H1 (cell line): ENCODE measurements around the gene TMC3. TPM values are rescaled to one million over a fixed set of nuclear protein-coding genes. Genes with fewer than 3 reads are reported as not detected.

Experiments used
- CTCF ChIA-PET: fragments of 300-600 bp; sonication (Branson Sonifier 250); formaldehyde crosslinking; loops from one replicate; lab custom pipeline; 2021; ENCODE audit not compliant: partially characterized antibody; lab: Charles Lee
- POLR2A ChIA-PET: fragments of 300-600 bp; sonication (Branson Sonifier 250); formaldehyde crosslinking; loops from one replicate; lab custom pipeline; 2021; ENCODE audit warnings: inconsistent platforms; ENCODE audit not compliant: partially characterized antibody; lab: Charles Lee
- DNase-seq, 2 experiments: peaks; one replicate each; pipeline versions ENCODE4 v3.0.0 to v3.0.0-alpha.2; 2010 to 2022; ENCODE audit warnings: low spot score in 2 of 2, low read depth in 1 of 2, mixed read lengths in 1 of 2
- FAIRE-seq: peaks from 2 replicates; lab custom pipeline; 2011; peaks lifted over from hg19 to GRCh38; lab: Jason Lieb, UNC
- H2AFZ ChIP-seq: 2 replicates; pipeline ENCODE4 v1.8.1; 2012; ENCODE audit warnings: low read length, inconsistent platforms
- H2AK5ac ChIP-seq: 2 replicates; pipeline ENCODE4 v1.6.1; 2013; ENCODE audit warnings: low read depth, low read length
- H2BK120ac ChIP-seq: replicated peaks from 2 replicates; pipeline ENCODE3; 2013; ENCODE audit warnings: low read depth, low read length, inconsistent platforms
- H2BK12ac ChIP-seq: 2 replicates; pipeline ENCODE4 v1.6.1; 2013; ENCODE audit warnings: low read depth, low read length
- H2BK15ac ChIP-seq: 2 replicates; pipeline ENCODE4 v1.6.1; 2013; ENCODE audit warnings: low read length
- H2BK20ac ChIP-seq: 2 replicates; pipeline ENCODE4 v1.6.1; 2013; ENCODE audit warnings: low read length
- H2BK5ac ChIP-seq: 2 replicates; pipeline ENCODE4 v1.6.1; 2013; ENCODE audit warnings: low read depth, low read length
- H3K14ac ChIP-seq: 2 replicates; pipeline ENCODE4 v1.6.1; 2013; ENCODE audit warnings: inconsistent platforms; ENCODE audit not compliant: insufficient read length
- H3K18ac ChIP-seq: 2 replicates; pipeline ENCODE4 v1.6.1; 2013; ENCODE audit warnings: low read length; ENCODE audit errors: extremely low read depth
- H3K23ac ChIP-seq: 2 replicates; pipeline ENCODE4 v1.6.1; 2013; ENCODE audit warnings: inconsistent platforms; ENCODE audit not compliant: insufficient read length
- H3K23me2 ChIP-seq: 2 replicates; pipeline ENCODE4 v1.6.1; 2013; ENCODE audit warnings: low read depth, low read length
- H3K27ac ChIP-seq: 2 replicates; pipeline ENCODE4 v1.6.1; 2011; ENCODE audit warnings: low read depth, low read length, inconsistent platforms
- H3K27me3 ChIP-seq, 4 experiments: replicated peaks in 1 of 4; 1 replicate in 1 of 4; 2 replicates in 3 of 4; pipeline versions ENCODE4 v1.6.1 to v1.8.1; 2011 to 2013; ENCODE audit warnings: low read length in 3 of 4, mild to moderate bottlenecking in 3 of 4, inconsistent platforms in 2 of 4, mixed read lengths in 2 of 4, moderate library complexity in 1 of 4; ENCODE audit not compliant: control insufficient read depth in 3 of 4, insufficient read depth in 3 of 4; ENCODE audit errors: extremely low read depth in 1 of 4
- H3K36me3 ChIP-seq, 4 experiments: 2 replicates each; pipeline versions ENCODE4 v1.6.1 to v1.8.1; 2011 to 2013; ENCODE audit warnings: mild to moderate bottlenecking in 4 of 4, low read length in 3 of 4, moderate library complexity in 2 of 4, control low read depth in 1 of 4, inconsistent platforms in 1 of 4; ENCODE audit not compliant: insufficient read depth in 4 of 4, control insufficient read depth in 2 of 4
- H3K4ac ChIP-seq: replicated peaks from 2 replicates; pipeline ENCODE3; 2013; ENCODE audit warnings: low read length, low read depth, mixed read lengths, inconsistent platforms; ENCODE audit not compliant: insufficient read length
- H3K4me1 ChIP-seq, 4 experiments: replicated peaks in 1 of 4; 1 replicate in 1 of 4; 2 replicates in 3 of 4; pipeline versions ENCODE4 v1.6.1 to v1.8.1; 2011 to 2013; ENCODE audit warnings: low read length in 3 of 4, inconsistent platforms in 2 of 4, mixed read lengths in 1 of 4; ENCODE audit not compliant: insufficient read depth in 4 of 4, control insufficient read depth in 3 of 4
- H3K4me2 ChIP-seq, 2 experiments: 2 replicates each; pipeline versions ENCODE4 v1.6.1 to v1.8.1; 2011 to 2013; ENCODE audit warnings: low read depth in 2 of 2, low read length in 2 of 2, control low read depth in 1 of 2, inconsistent platforms in 1 of 2, mild to moderate bottlenecking in 1 of 2; ENCODE audit not compliant: insufficient read depth in 1 of 2
- H3K4me3 ChIP-seq, 4 experiments: fragments of 200-600, 300-600 bp in 1 of 4; sonication (generic), shearing (Covaris generic), sonication (Bioruptor Twin) in 1 of 4; 2 replicates each; pipeline versions ENCODE4 v1.5.1 to v1.8.1; 2011 to 2016; ENCODE audit warnings: low read length in 4 of 4, low read depth in 3 of 4, control low read depth in 2 of 4, inconsistent platforms in 2 of 4, mild to moderate bottlenecking in 2 of 4, mixed read lengths in 1 of 4, moderate library complexity in 1 of 4; ENCODE audit not compliant: insufficient read depth in 2 of 4; ENCODE audit errors: extremely low read depth in 1 of 4
- H3K56ac ChIP-seq: replicated peaks from 2 replicates; pipeline ENCODE3; 2013; ENCODE audit warnings: low read depth, mild to moderate bottlenecking, mixed read lengths, low read length, inconsistent platforms; ENCODE audit not compliant: insufficient read length
- H3K79me1 ChIP-seq: 2 replicates; pipeline ENCODE4 v1.6.1; 2013; ENCODE audit warnings: low read depth, low read length, control low read depth
- H3K79me2 ChIP-seq, 2 experiments: 2 replicates each; pipeline versions ENCODE4 v1.6.1 to v1.8.1; 2012 to 2013; ENCODE audit warnings: low read length in 2 of 2, mild to moderate bottlenecking in 2 of 2, inconsistent platforms in 1 of 2; ENCODE audit not compliant: insufficient read depth in 2 of 2, control insufficient read depth in 1 of 2
- H3K9ac ChIP-seq, 4 experiments: replicated peaks in 1 of 4; 1 replicate in 1 of 4; 2 replicates in 3 of 4; pipeline versions ENCODE4 v1.6.1 to v1.8.1; 2011 to 2013; ENCODE audit warnings: low read depth in 3 of 4, low read length in 3 of 4, control low read depth in 2 of 4, mild to moderate bottlenecking in 2 of 4, moderate library complexity in 2 of 4, inconsistent platforms in 1 of 4; ENCODE audit errors: extremely low read depth in 1 of 4
- H3K9me3 ChIP-seq, 2 experiments: 2 replicates each; pipeline versions ENCODE4 v1.6.1 to v1.8.1; 2012 to 2013; ENCODE audit warnings: mild to moderate bottlenecking in 2 of 2, moderate library complexity in 2 of 2, control low read depth in 1 of 2, inconsistent platforms in 1 of 2, low read depth in 1 of 2, low read length in 1 of 2, mixed read lengths in 1 of 2; ENCODE audit not compliant: insufficient read depth in 2 of 2
- H4K20me1 ChIP-seq, 2 experiments: replicated peaks in 1 of 2; 2 replicates each; pipeline versions ENCODE3 to v1.8.1; 2011 to 2013; ENCODE audit warnings: inconsistent platforms in 2 of 2, low read length in 2 of 2, mild to moderate bottlenecking in 1 of 2; ENCODE audit not compliant: insufficient read depth in 2 of 2, control insufficient read depth in 1 of 2
- H4K5ac ChIP-seq: 2 replicates; pipeline ENCODE4 v1.6.1; 2013; ENCODE audit warnings: low read length, low read depth, mixed read lengths, inconsistent platforms; ENCODE audit not compliant: insufficient read length
- H4K8ac ChIP-seq: 2 replicates; pipeline ENCODE4 v1.8.0; 2013; ENCODE audit warnings: mild to moderate bottlenecking, moderate library complexity, low read length, inconsistent platforms; ENCODE audit not compliant: insufficient read depth; ENCODE audit errors: extremely low read depth
- H4K91ac ChIP-seq: replicated peaks from 2 replicates; pipeline ENCODE3; 2013; ENCODE audit warnings: low read length, mixed read lengths, inconsistent platforms; ENCODE audit not compliant: insufficient read length
- ASH2L ChIP-seq: fragments of 200-600, 300-600 bp; sonication (generic); IDR thresholded peaks from one replicate; pipeline ENCODE4 v1.7.1; 2017; ENCODE audit warnings: low read length
- NRF1 ChIP-seq: IDR thresholded peaks from 2 replicates; pipeline ENCODE4 v1.6.1; 2011; ENCODE audit warnings: mild to moderate bottlenecking, low read depth, low read length, improper control_type of control experiment
- RAD21 ChIP-seq, 2 experiments: IDR thresholded peaks in 1 of 2; conservative IDR thresholded peaks in 1 of 2; 2 replicates each; pipeline ENCODE4 v1.6.1; 2011; ENCODE audit warnings: low read depth in 2 of 2, low read length in 2 of 2, improper control_type of control experiment in 1 of 2, inconsistent platforms in 1 of 2, mild to moderate bottlenecking in 1 of 2, moderate library complexity in 1 of 2
- RXRA ChIP-seq: IDR thresholded peaks from 2 replicates; pipeline ENCODE4 v1.6.1; 2011; ENCODE audit warnings: low read depth, mild to moderate bottlenecking, low read length, moderate library complexity; ENCODE audit not compliant: insufficient read depth
- ZNF274 ChIP-seq: IDR thresholded peaks from 2 replicates; pipeline ENCODE4 v1.7.0; 2012; ENCODE audit warnings: low read length, borderline replicate concordance; ENCODE audit errors: extremely low read depth
- WGBS, 2 experiments: shearing (Covaris generic) in 1 of 2; methylation state at CpG; one replicate each; pipeline versions ENCODE4 v1.1.6 to v1.1.7; 2013 to 2015; ENCODE audit warnings: low lambda C conversion rate in 2 of 2, mixed read lengths in 2 of 2, inconsistent platforms in 1 of 2, low coverage in 1 of 2, missing lambda C conversion rate in 1 of 2; ENCODE audit not compliant: insufficient replicate concordance in 2 of 2, insufficient coverage in 1 of 2, insufficient read length in 1 of 2; ENCODE audit errors: extremely low coverage in 1 of 2, missing lambda C conversion rate in 1 of 2; 5-methylcytosine and 5-hydroxymethylcytosine counted together
- polyA plus RNA-seq, 7 experiments: library from polyadenylated mRNA; depleted of rRNA in 3 of 7; stranded (reverse) in 5 of 7; unstranded in 2 of 7; fragments of >200 nt in 5 of 7; fragments of 200-250 nt in 2 of 7; gene quantifications; 1 replicate in 5 of 7; 2 replicates in 1 of 7; 4 replicates in 1 of 7; pipeline versions ENCODE4 v1.2.1 to v1.2.3, GENCODE V29; 2011 to 2013; ENCODE audit warnings: missing spikeins in 2 of 7, mixed read lengths in 2 of 7
- total RNA-seq: library from RNA; stranded (reverse); fragmentation: NEBNext Ultra II Directional; extraction: Animal tissue kit (Norgen Biotek cat#: 25700); gene quantifications from 2 replicates; pipeline ENCODE4 v1.2.1, GENCODE V29; 2021

Gene TMC3
- total and polyA plus RNA-seq, 2 of the 8 experiments (the other 6 are each of a cell fraction or from before 2014, with no cell fraction given) = not detected

GRCh38 chr15:81322676-81323253 lies 51.2 kb downstream of the TMC3 start:
- FAIRE-seq = no peak
- H3K4me2 ChIP-seq = peak overlapping the region; percentile 72 to 79; a peak in 2 of 4 replicates
- CTCF ChIA-PET = interaction anchor here (0.9 to 1.4 kb wide), 3 partner anchors 11 to 55 kb away, joined by 3 to 4 read pairs (median 3); no protein-coding TSS in a partner anchor

More at GRCh38 chr15:81322676-81323253, 51.2 kb downstream of the TMC3 start:
- Histone ChIP-seq H3K14ac (no peak overlapping the region), H2BK5ac (no peak overlapping the region), H3K27me3 (0 out of 7 replicates have a peak, but pooled peaks cover 0 to 3% (median 0%) of the 10 kb centered on the region in 4 experiments), H3K4ac (no peak overlapping the region), H2BK12ac (no peak overlapping the region), H3K79me1 (no peaks in the 10 kb centered on the region), H3K9me3 (no peaks in the 10 kb centered on the region), H2AK5ac (no peak overlapping the region), H3K4me3 (no peak overlapping the region; a peak in 2 of 8 replicates), H3K79me2 (no peaks in the 10 kb centered on the region), H3K23ac (no peak overlapping the region), H4K8ac (no peak overlapping the region), H3K4me1 (peaks cover 0 to 8% (median under 1%) of the 10 kb centered on the region in 4 experiments; a peak in 4 of 7 replicates), H2BK120ac (no peak overlapping the region), H3K56ac (no peak overlapping the region), H3K27ac (no peak overlapping the region), H2BK15ac (no peak overlapping the region), H3K18ac (no peak overlapping the region), H4K91ac (no peak overlapping the region), H4K20me1 (peaks cover 0 to 4% of the 10 kb centered on the region in 2 experiments), H3K23me2 (peaks cover 6% of the 10 kb centered on the region; the same call in 1 of the 2 replicates), H4K5ac (no peak overlapping the region), H3K36me3 (peaks cover 0 to 10% (median under 1%) of the 10 kb centered on the region in 4 experiments; a peak in 4 of 8 replicates), H2BK20ac (no peak overlapping the region), H2AFZ (no peak overlapping the region), H3K9ac (no peak overlapping the region)
- DNase-seq = no peak
- POLR2A ChIA-PET = interaction anchor here (0.9 to 2.7 kb wide), 5 partner anchors 10 to 29 kb away, joined by 3 to 9 read pairs (median 5); no protein-coding TSS in a partner anchor
- TF ChIP-seq ASH2L (no peak), ZNF274 (no peak), RXRA (no peak), RAD21 (IDR thresholded peaks at IDR 0.05 in 1 of 2, conservative IDR thresholded peaks at IDR 0.05 in 1 of 2; ENCODE audit: low read depth in 2 of 2, low read length in 2 of 2) (no peak), NRF1 (no peak)
- 91% methylated on average over 6 of the region's 6 CpGs; no CpG with 5 or more reads in 1 of the 2 experiments for WGBS, 2 experiments
